CD8-positive, alpha-beta memory T cell (primary cell): ENCODE measurements around the gene UBAC1. TPM values are rescaled to one million over a fixed set of nuclear protein-coding genes. Genes with fewer than 3 reads are reported as not detected.

Experiments
- CTCF ChIA-PET: fragments of 350-600 bp; sonication (Branson Sonifier 250); formaldehyde crosslinking; loops from one replicate; lab custom pipeline; 2021; ENCODE audit warnings: antibody characterized with exemption; lab: Charles Lee
- POLR2A ChIA-PET: fragments of 350-600 bp; sonication (Branson Sonifier 250); formaldehyde crosslinking; loops from one replicate; lab custom pipeline; 2021; ENCODE audit warnings: antibody characterized with exemption; lab: Charles Lee
- DNase-seq, 5 donors: peaks; one replicate each; pipeline versions ENCODE4 v3.0.0 to v3.0.0-alpha.2; 2020 to 2022; ENCODE audit warnings: mixed read lengths in 1 of 5
- H3K27ac ChIP-seq: one replicate; pipeline ENCODE4 v1.7.0; 2013; ENCODE audit warnings: low read depth, mild to moderate bottlenecking, low read length, moderate library complexity
- H3K27me3 ChIP-seq: 2 replicates; pipeline ENCODE4 v1.7.0; 2013; ENCODE audit warnings: low read length, mild to moderate bottlenecking; ENCODE audit not compliant: insufficient read depth, poor library complexity, severe bottlenecking
- H3K36me3 ChIP-seq: 2 replicates; pipeline ENCODE4 v1.7.0; 2013; ENCODE audit warnings: mild to moderate bottlenecking, low read length, moderate library complexity; ENCODE audit not compliant: insufficient read depth
- H3K4me1 ChIP-seq: 2 replicates; pipeline ENCODE4 v1.7.0; 2013; ENCODE audit warnings: mild to moderate bottlenecking, low read length, moderate library complexity; ENCODE audit not compliant: insufficient read depth
- H3K4me3 ChIP-seq: 2 replicates; pipeline ENCODE4 v1.7.0; 2013; ENCODE audit warnings: mild to moderate bottlenecking, low read length
- H3K9me3 ChIP-seq: 2 replicates; pipeline ENCODE4 v1.7.0; 2013; ENCODE audit warnings: mild to moderate bottlenecking, low read length
- H3K27ac Mint-ChIP-seq, 8 donors: one replicate each; pipeline ENCODE4 v1.8.0; 2020 to 2021; ENCODE audit warnings: mixed read lengths in 8 of 8, mild to moderate bottlenecking in 6 of 8, inconsistent platforms in 3 of 8, moderate library complexity in 3 of 8
- H3K27me3 Mint-ChIP-seq, 2 donors: one replicate each; pipeline ENCODE4 v1.8.0; 2020 to 2021; ENCODE audit warnings: mixed read lengths in 2 of 2, mild to moderate bottlenecking in 1 of 2, moderate library complexity in 1 of 2
- H3K36me3 Mint-ChIP-seq, 3 donors: one replicate each; pipeline ENCODE4 v1.8.0; 2020 to 2021; ENCODE audit warnings: mixed read lengths in 3 of 3, inconsistent platforms in 1 of 3, mild to moderate bottlenecking in 1 of 3
- H3K4me1 Mint-ChIP-seq, 3 donors: one replicate each; pipeline ENCODE4 v1.8.0; 2020 to 2021; ENCODE audit warnings: mixed read lengths in 3 of 3, inconsistent platforms in 1 of 3, mild to moderate bottlenecking in 1 of 3
- H3K4me3 Mint-ChIP-seq, 7 donors: one replicate each; pipeline ENCODE4 v1.8.0; 2020 to 2021; ENCODE audit warnings: mixed read lengths in 7 of 7, mild to moderate bottlenecking in 6 of 7, moderate library complexity in 4 of 7, inconsistent platforms in 2 of 7
- H3K9me3 Mint-ChIP-seq, 5 donors: one replicate each; pipeline ENCODE4 v1.8.0; 2020 to 2022; ENCODE audit warnings: mixed read lengths in 5 of 5, mild to moderate bottlenecking in 3 of 5, moderate library complexity in 2 of 5, inconsistent platforms in 1 of 5
- polyA plus RNA-seq: library from polyadenylated mRNA; unstranded; fragments of 300-500 nt; fragmentation: Illumina TruSeq; gene quantifications from one replicate; pipeline ENCODE4 v1.2.3, GENCODE V29; 2021
- total RNA-seq, 2 experiments: library from RNA; stranded (reverse); gene quantifications; one replicate each; pipeline ENCODE4 v1.2.3, GENCODE V29; 2021

Gene UBAC1
- total and polyA plus RNA-seq, 3 experiments from 2014 or later, result 27.1 to 38.1 (median 36.3) TPM

DNA sequence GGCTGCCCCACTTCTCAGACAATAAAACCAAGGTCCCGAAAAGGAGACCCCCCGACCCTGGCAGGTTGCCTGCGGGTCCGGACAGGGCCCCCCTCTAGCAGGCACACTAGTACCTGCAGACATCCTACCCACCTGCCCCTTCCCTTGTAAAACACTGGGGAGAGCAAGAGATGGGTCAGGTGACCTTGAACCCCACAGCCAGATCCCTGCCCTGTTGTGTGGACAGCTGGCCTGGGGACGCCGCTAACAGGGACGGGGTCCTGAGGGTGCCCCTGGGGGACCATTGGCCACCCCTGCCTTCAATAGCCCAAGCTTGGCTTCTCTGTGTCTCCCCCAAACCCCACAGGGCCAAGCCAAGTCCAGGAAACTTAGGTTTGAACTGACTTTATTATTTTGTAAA is 45.0 kb upstream of the UBAC1 start:
- no peaks in the 10 kb centered on the region for H3K9me3 ChIP-seq
- H3K27ac Mint-ChIP-seq, result no peak overlapping the region
- H3K27me3 ChIP-seq, result no peaks in the 10 kb centered on the region
- CTCF ChIA-PET, result no interaction called here
- no peak for DNase-seq
- H3K4me3 ChIP-seq, result no peak overlapping the region
- H3K4me3 Mint-ChIP-seq, result no peak overlapping the region
- H3K4me1 Mint-ChIP-seq, result no peaks in the 10 kb centered on the region
- H3K36me3 Mint-ChIP-seq, result peaks cover 0 to 13% (median 2%) of the 10 kb centered on the region in 3 donors
- no peak overlapping the region for H3K27ac ChIP-seq
- no peaks in the 10 kb centered on the region for H3K4me1 ChIP-seq
- no peaks in the 10 kb centered on the region for H3K36me3 ChIP-seq
- H3K9me3 Mint-ChIP-seq, result no peaks in the 10 kb centered on the region
- H3K27me3 Mint-ChIP-seq, result no peaks in the 10 kb centered on the region
- POLR2A ChIA-PET, result no interaction called here

DNA sequence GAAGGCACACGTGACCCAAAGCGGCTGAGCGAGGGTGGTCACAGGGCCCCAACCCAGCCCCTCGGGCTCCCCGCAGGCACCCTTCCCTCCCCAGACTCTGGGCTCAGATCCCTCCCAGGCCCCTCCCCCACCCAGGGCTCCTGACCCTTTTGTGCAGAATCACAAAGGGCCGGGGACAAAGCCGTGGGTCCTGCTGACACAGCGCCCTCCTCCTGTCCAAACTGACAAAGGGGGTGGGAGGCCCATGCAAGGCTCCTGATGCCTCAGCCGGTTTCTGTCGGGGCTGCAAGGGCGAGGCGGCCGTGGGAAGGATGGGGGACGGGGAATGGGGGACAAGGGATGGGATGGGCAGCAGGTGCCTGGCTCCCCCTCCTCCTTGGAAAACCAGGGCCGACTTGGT is 43.5 kb upstream of the UBAC1 start:
- no peak for DNase-seq
- no peak overlapping the region for H3K4me3 Mint-ChIP-seq
- Histone ChIP-seq H3K36me3 (no peaks in the 10 kb centered on the region), H3K9me3 (no peaks in the 10 kb centered on the region), H3K27me3 (no peaks in the 10 kb centered on the region), H3K27ac (no peak overlapping the region), H3K4me1 (no peaks in the 10 kb centered on the region), H3K4me3 (no peak overlapping the region)
- peaks cover 0 to 8% (median 0%) of the 10 kb centered on the region in 3 donors for H3K36me3 Mint-ChIP-seq
- ChIA-PET CTCF (no interaction called here), POLR2A (no interaction called here)
- H3K27me3 Mint-ChIP-seq, result no peaks in the 10 kb centered on the region
- no peaks in the 10 kb centered on the region for H3K4me1 Mint-ChIP-seq
- no peaks in the 10 kb centered on the region for H3K9me3 Mint-ChIP-seq
- H3K27ac Mint-ChIP-seq, result no peak overlapping the region

DNA sequence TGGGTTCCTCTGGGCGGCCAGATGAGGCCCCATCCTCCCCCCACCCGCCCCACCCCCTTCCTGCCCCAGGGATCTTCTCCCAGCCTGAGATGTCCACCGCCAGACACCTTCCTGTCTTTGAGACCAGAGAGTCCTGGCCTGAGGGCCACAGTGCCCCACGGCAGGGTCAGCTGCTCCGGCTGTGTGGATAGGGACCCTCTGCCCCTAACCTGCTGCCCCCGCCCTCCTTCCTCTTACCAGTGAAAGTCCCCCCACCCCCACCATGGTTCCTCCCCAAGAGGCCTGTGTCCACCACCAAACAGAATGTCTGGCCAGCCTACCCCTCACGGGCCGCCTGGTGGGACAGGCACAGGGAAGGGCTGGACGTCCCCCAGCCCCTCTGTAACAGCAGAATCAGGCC is 43.0 kb upstream of the UBAC1 start:
- no peak for DNase-seq

DNA sequence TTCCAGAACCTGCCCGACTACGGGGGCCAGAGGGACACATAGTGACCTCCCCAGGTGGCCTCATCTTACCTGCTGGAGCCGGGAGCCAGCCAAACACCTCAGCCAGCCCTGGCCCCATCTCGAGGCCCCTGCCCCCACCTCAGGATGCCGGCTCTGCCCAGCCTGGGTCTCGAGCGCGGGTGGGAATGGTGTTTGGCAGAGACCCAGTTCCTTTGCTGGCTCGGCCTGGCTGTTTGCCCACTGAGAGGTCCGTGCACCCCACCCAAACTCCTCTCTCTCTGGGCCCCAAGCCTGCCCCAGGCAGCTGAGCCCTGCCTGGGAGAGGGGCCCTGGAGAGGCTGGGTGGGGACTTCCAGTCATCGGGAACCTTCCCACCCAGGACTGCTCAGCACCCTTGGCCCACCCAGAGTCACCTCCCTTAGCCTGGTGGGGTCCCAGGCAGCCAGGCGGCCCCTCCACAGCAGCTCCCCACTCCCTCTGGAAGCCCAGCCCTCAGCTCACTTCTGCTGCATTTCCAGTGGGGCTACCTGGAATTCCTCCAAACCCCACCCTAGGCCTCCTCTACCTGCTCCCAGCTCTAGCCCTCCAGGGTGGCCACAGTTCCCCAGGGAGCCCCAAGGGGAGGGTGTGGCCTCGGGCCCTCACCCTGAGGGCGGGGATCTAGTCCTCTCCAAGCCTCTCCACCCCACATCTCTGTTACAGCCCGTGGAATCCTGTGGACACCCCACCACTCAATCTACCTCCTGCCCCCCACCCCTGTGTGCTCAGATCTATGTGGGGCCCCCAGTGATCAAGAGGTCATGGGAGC is 42.4 kb upstream of the UBAC1 start:
- Mint-ChIP-seq H3K4me1 (no peaks in the 10 kb centered on the region), H3K36me3 (peaks cover 0 to 6% (median 0%) of the 10 kb centered on the region in 3 donors), H3K4me3 (no peak overlapping the region), H3K27me3 (no peaks in the 10 kb centered on the region), H3K9me3 (no peaks in the 10 kb centered on the region), H3K27ac (peak overlapping the region in 1 of 8 donors; percentile 29)
- no peak overlapping the region for H3K27ac ChIP-seq
- ChIA-PET POLR2A (no interaction called here), CTCF (no interaction called here)
- no peaks in the 10 kb centered on the region for H3K36me3 ChIP-seq
- no peaks in the 10 kb centered on the region for H3K4me1 ChIP-seq
- H3K9me3 ChIP-seq, result no peaks in the 10 kb centered on the region
- H3K4me3 ChIP-seq, result no peak overlapping the region
- no peaks in the 10 kb centered on the region for H3K27me3 ChIP-seq
- no peak for DNase-seq

More for the DNA sequence above, 43.0 kb upstream of the UBAC1 start:
- no peaks in the 10 kb centered on the region for H3K36me3 ChIP-seq
- no peaks in the 10 kb centered on the region for H3K4me1 Mint-ChIP-seq
- no peaks in the 10 kb centered on the region for H3K9me3 Mint-ChIP-seq
- POLR2A ChIA-PET, result no interaction called here
- H3K36me3 Mint-ChIP-seq, result peaks cover 0 to 6% (median 0%) of the 10 kb centered on the region in 3 donors
- CTCF ChIA-PET, result no interaction called here
- H3K27me3 ChIP-seq, result no peaks in the 10 kb centered on the region
- H3K4me3 Mint-ChIP-seq, result no peak overlapping the region
- H3K9me3 ChIP-seq, result no peaks in the 10 kb centered on the region
- no peak overlapping the region for H3K27ac ChIP-seq
- no peak overlapping the region for H3K4me3 ChIP-seq
- H3K27me3 Mint-ChIP-seq, result no peaks in the 10 kb centered on the region
- H3K27ac Mint-ChIP-seq, result no peak overlapping the region
- H3K4me1 ChIP-seq, result no peaks in the 10 kb centered on the region

DNA sequence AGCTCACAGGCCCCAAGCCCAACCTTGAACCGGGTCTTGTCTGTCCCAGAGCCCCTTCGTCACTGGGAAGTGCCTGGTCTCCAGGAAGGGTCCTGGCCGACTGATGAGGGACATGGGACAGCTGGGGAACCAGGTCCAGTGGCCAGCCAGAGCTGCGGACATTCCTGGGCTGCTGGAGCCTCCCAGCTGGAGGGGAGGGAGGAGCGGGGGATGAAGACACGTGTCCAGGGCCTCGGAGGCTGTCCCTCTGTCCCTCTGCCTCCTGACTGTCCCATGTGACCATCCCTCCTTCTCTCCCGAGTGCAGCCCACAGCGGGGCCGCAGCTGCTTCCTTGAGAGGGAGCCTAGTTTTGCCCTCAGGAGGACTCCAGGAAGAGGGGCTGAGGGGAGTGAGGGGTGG is 41.7 kb upstream of the UBAC1 start:
- DNase-seq, result no peak
- no peaks in the 10 kb centered on the region for H3K4me1 ChIP-seq
- ChIA-PET CTCF (no interaction called here), POLR2A (no interaction called here)
- no peak overlapping the region for H3K4me3 ChIP-seq
- H3K27me3 ChIP-seq, result no peaks in the 10 kb centered on the region
- H3K4me1 Mint-ChIP-seq, result no peaks in the 10 kb centered on the region
- H3K36me3 Mint-ChIP-seq, result peaks cover 0 to 2% (median 0%) of the 10 kb centered on the region in 3 donors
- H3K4me3 Mint-ChIP-seq, result no peak overlapping the region
- no peaks in the 10 kb centered on the region for H3K36me3 ChIP-seq
- H3K27ac ChIP-seq, result no peak overlapping the region
- H3K27me3 Mint-ChIP-seq, result no peaks in the 10 kb centered on the region
- H3K9me3 Mint-ChIP-seq, result no peaks in the 10 kb centered on the region
- no peaks in the 10 kb centered on the region for H3K9me3 ChIP-seq
- no peak overlapping the region for H3K27ac Mint-ChIP-seq

DNA sequence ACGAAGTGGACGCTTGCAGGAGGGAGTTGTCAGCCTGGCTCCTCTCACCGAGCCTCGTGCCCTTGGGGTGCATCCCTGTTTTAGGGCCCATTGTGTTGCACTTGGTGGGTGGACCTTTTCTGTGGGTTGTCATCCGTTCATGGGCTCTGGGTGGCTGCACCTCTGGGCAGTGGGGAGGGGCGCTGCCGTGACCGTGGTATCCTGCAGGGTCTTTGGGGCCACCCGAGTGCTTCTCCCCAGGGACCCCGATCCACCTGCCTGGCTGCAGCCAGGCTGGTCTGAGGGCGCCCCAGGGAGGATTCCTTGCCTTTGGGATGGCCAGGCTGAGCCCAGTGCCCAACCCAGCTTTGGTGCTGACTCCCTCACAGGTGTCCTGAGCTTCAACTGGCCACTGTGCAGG is 41.0 kb upstream of the UBAC1 start:
- Mint-ChIP-seq H3K27me3 (no peaks in the 10 kb centered on the region), H3K36me3 (no peaks in the 10 kb centered on the region), H3K4me3 (no peak overlapping the region), H3K4me1 (no peaks in the 10 kb centered on the region), H3K27ac (no peak overlapping the region), H3K9me3 (no peaks in the 10 kb centered on the region)
- POLR2A ChIA-PET, result no interaction called here
- Histone ChIP-seq H3K4me3 (no peak overlapping the region), H3K9me3 (no peaks in the 10 kb centered on the region), H3K4me1 (no peaks in the 10 kb centered on the region), H3K27me3 (no peaks in the 10 kb centered on the region), H3K27ac (no peak overlapping the region), H3K36me3 (no peaks in the 10 kb centered on the region)
- CTCF ChIA-PET, result no interaction called here
- DNase-seq, result no peak

DNA sequence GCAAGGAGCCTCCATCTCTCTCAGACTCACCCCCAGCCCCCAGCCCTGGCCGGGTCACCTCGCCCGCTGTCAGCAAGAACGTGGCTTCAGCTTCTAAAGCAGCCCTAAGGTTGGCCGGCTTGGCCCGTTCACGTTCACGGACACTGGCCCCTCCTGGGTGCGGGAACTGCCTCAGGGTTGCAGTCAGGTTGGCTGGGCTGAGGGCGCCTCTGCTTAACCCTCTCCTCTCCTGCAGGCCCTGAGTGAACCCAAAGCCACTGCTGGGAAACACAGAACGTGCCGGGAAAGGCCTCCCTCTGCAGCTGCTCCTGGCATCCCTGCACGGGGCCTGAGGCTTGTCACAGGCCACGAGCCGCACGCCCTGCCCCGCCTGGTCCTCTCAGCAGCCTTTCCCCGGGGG is 40.1 kb upstream of the UBAC1 start:
- no peaks in the 10 kb centered on the region for H3K27me3 Mint-ChIP-seq
- DNase-seq, result no peak
- Histone ChIP-seq H3K27ac (no peak overlapping the region), H3K36me3 (no peaks in the 10 kb centered on the region), H3K9me3 (no peaks in the 10 kb centered on the region), H3K4me3 (no peak overlapping the region), H3K27me3 (no peaks in the 10 kb centered on the region), H3K4me1 (no peaks in the 10 kb centered on the region)
- POLR2A ChIA-PET, result interaction anchor here (0.5 kb wide), 1 partner anchor 134 kb away, joined by 3 read pairs; no protein-coding TSS in a partner anchor
- CTCF ChIA-PET, result no interaction called here
- no peak overlapping the region for H3K4me3 Mint-ChIP-seq
- H3K9me3 Mint-ChIP-seq, result no peaks in the 10 kb centered on the region
- no peak overlapping the region for H3K27ac Mint-ChIP-seq
- H3K36me3 Mint-ChIP-seq, result no peaks in the 10 kb centered on the region
- no peaks in the 10 kb centered on the region for H3K4me1 Mint-ChIP-seq

DNA sequence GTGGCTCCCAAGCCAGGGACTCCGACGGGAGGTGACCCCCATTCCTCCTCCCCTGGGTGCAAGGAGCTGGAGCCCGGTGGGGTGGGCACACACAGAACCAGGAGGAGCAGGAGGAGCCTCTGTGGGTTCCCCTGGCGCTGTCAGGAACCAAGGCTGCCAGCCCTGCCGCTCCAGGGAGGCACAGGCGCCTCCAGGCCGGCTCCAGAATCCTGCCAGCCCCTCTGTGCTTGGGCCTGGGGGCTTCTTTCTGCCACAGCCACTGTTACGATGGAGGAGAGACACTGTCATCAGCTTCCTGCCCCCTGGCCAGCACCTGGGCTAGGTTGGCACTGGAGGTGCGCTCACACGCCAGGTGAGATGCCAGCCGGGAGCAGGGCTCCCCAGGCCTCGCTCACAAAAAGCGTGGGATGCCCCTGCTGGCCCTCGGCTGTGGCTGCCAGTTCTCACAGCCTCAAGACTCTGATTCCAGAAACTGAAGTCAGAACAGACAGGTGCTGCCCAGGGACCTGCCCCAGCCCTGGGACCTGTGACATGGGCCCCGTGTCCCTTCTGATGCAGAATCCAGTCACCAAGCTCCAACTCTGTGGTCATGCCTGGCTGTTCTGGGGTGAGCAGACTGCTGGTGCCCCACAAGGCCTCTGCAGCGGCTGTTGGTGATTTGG is 37.4 kb upstream of the UBAC1 start:
- POLR2A ChIA-PET, result no interaction called here
- Histone ChIP-seq H3K9me3 (no peaks in the 10 kb centered on the region), H3K4me3 (no peak overlapping the region), H3K27ac (no peak overlapping the region), H3K36me3 (no peaks in the 10 kb centered on the region), H3K27me3 (no peaks in the 10 kb centered on the region), H3K4me1 (no peaks in the 10 kb centered on the region)
- no peak overlapping the region for H3K27ac Mint-ChIP-seq
- H3K27me3 Mint-ChIP-seq, result no peaks in the 10 kb centered on the region
- H3K4me3 Mint-ChIP-seq, result no peak overlapping the region
- CTCF ChIA-PET, result no interaction called here
- H3K36me3 Mint-ChIP-seq, result no peaks in the 10 kb centered on the region
- H3K4me1 Mint-ChIP-seq, result peaks cover 0 to 3% (median 1%) of the 10 kb centered on the region in 3 donors
- no peak for DNase-seq
- H3K9me3 Mint-ChIP-seq, result no peaks in the 10 kb centered on the region
